Measurements from ENCODE around the gene PIGZ. TPM values are rescaled to one million over a fixed set of nuclear protein-coding genes. Genes with fewer than 3 reads are reported as not detected.

PIGZ gene
- total and polyA plus RNA-seq, 4 donors, result 1.4 to 5.5 (median 2.2) TPM

DNA sequence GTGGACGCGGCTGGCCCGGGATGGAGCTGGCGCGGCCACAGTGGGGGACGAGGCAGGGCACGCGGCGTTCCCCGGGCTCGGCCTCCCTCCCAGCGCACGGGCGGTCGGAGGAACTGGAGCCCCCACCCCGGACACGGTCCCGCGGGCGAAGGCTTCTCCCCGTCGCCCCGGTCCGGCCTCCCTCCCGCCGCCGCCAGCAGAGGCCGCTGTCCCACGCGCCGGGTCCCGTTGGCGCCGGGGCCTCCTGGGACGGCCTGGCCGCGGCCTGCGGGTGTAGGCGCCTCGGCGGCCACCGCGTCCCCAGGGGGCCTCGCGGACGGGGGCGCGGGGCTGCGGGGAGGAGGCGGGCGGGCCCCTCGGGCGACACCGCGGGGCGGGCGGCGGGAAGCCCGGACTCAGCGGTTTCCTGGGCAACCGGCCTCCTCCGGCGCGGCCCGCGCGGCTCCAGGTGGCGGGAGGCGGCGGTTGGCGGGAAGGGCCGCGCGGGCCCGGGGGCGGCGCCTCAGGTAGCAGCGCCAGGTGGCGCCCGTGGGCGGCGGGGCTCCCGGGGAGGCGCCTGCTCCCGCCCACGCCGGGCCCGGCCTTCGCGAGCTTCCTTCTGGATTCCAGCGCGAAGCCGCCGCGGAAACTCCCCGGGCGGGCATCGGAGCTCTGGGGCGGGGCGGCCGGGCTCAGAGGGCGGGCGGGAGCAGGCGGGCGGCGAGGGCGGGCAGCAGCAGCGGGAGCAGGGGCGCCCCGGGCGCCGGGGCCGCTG, 34.2 kb upstream of the PIGZ start:
- WGBS, 2 donors, result 0 to 1% methylated on average over 56 to 113 of the region's 113 CpGs
- peaks cover 0 to 12% (median 6%) of the 10 kb centered on the region in 5 donors for H3K4me1 ChIP-seq (ENCODE audit: control insufficient read depth in 5 of 5, insufficient read depth in 5 of 5, low read length in 5 of 5)
- no peaks in the 10 kb centered on the region for H3K36me3 ChIP-seq (ENCODE audit: control insufficient read depth in 4 of 4, insufficient read depth in 4 of 4, low read length in 4 of 4)
- H3K4me3 ChIP-seq, result peak overlapping the region; percentile 40
- H3K9ac ChIP-seq (ENCODE audit: insufficient read depth in 1 of 2, low read length in 2 of 2), result peak overlapping the region in 1 of 2 donors; percentile 11
- peak; percentile 78 to 84 (median 81) for DNase-seq
- H3K27me3 ChIP-seq (ENCODE audit: control insufficient read depth in 3 of 3, insufficient read depth in 3 of 3, low read length in 2 of 3), result no peaks in the 10 kb centered on the region
- TF ChIP-seq, protein P1, sequence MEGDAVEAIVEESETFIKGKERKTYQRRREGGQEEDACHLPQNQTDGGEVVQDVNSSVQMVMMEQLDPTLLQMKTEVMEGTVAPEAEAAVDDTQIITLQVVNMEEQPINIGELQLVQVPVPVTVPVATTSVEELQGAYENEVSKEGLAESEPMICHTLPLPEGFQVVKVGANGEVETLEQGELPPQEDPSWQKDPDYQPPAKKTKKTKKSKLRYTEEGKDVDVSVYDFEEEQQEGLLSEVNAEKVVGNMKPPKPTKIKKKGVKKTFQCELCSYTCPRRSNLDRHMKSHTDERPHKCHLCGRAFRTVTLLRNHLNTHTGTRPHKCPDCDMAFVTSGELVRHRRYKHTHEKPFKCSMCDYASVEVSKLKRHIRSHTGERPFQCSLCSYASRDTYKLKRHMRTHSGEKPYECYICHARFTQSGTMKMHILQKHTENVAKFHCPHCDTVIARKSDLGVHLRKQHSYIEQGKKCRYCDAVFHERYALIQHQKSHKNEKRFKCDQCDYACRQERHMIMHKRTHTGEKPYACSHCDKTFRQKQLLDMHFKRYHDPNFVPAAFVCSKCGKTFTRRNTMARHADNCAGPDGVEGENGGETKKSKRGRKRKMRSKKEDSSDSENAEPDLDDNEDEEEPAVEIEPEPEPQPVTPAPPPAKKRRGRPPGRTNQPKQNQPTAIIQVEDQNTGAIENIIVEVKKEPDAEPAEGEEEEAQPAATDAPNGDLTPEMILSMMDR (IDR thresholded peaks at IDR 0.05; ENCODE audit: control extremely low read depth, extremely low read depth), result peak; percentile 73
- H3K9me3 ChIP-seq (ENCODE audit: control insufficient read depth in 4 of 4, insufficient read depth in 3 of 4, low read length in 3 of 4), result no peaks in the 10 kb centered on the region
- H3K27ac ChIP-seq (ENCODE audit: low read depth in 1 of 2, low read length in 1 of 2), result peak overlapping the region in 1 of 2 donors; percentile 76
- ATAC-seq (ENCODE audit: insufficient read depth, low FRiP score), result peak; percentile 81

DNA sequence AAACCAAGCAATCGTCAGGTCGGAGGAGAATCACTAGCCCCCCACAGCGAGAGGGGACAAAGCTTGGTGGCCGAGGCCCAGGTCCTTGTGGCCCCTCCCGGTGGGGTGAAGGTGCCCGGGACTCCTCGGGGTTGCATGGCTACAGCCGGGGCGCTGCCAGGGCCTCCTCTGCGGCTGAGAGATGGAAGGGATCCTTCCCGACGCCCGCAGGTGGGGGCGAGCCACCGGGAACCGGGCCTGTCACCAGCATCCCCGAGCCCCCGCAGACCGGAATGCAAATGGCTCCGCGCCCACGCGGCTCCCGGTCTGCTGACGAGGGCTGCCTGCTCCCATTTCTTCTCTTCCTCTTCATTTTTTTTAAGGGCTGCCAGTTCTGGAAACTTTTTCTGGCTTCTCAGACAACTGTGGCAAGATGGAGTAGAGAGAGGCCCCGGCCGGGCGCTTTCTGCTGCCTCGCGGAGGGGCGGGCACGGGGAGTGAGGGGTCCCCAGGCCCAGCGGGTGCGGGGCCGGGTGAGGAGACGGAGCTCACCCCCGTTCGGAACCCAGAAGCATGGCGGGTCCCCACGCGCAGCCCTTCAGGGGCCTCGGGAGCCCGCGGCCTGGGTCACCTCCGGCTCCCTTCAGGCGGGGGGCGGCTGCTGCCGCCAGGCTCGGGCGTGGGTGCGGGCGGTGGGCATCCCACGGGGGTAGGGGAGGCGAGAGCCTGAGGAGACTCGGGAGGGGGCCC, 33.5 kb upstream of the PIGZ start:
- H3K27ac ChIP-seq (ENCODE audit: low read depth in 1 of 2, low read length in 1 of 2), result peak overlapping the region in 1 of 2 donors; percentile 76
- no peaks in the 10 kb centered on the region for H3K36me3 ChIP-seq (ENCODE audit: control insufficient read depth in 4 of 4, insufficient read depth in 4 of 4, low read length in 4 of 4)
- H3K4me1 ChIP-seq (ENCODE audit: control insufficient read depth in 5 of 5, insufficient read depth in 5 of 5, low read length in 5 of 5), result peaks cover 0 to 12% (median 6%) of the 10 kb centered on the region in 5 donors
- H3K4me3 ChIP-seq, result peak overlapping the region; percentile 37
- ATAC-seq (ENCODE audit: insufficient read depth, low FRiP score) (peak; percentile 38), DNase-seq (peak; percentile 41 to 54 (median 47))
- WGBS, 2 donors, result 21 to 32% methylated on average over 52 to 55 of the region's 55 CpGs
- peak overlapping the region in 1 of 2 donors; percentile 11 for H3K9ac ChIP-seq (ENCODE audit: insufficient read depth in 1 of 2, low read length in 2 of 2)
- no peaks in the 10 kb centered on the region for H3K27me3 ChIP-seq (ENCODE audit: control insufficient read depth in 3 of 3, insufficient read depth in 3 of 3, low read length in 2 of 3)
- H3K9me3 ChIP-seq (ENCODE audit: control insufficient read depth in 4 of 4, insufficient read depth in 3 of 4, low read length in 3 of 4), result no peaks in the 10 kb centered on the region
- TF ChIP-seq, protein P1 (IDR thresholded peaks at IDR 0.05; ENCODE audit: control extremely low read depth, extremely low read depth), result no peak

DNA sequence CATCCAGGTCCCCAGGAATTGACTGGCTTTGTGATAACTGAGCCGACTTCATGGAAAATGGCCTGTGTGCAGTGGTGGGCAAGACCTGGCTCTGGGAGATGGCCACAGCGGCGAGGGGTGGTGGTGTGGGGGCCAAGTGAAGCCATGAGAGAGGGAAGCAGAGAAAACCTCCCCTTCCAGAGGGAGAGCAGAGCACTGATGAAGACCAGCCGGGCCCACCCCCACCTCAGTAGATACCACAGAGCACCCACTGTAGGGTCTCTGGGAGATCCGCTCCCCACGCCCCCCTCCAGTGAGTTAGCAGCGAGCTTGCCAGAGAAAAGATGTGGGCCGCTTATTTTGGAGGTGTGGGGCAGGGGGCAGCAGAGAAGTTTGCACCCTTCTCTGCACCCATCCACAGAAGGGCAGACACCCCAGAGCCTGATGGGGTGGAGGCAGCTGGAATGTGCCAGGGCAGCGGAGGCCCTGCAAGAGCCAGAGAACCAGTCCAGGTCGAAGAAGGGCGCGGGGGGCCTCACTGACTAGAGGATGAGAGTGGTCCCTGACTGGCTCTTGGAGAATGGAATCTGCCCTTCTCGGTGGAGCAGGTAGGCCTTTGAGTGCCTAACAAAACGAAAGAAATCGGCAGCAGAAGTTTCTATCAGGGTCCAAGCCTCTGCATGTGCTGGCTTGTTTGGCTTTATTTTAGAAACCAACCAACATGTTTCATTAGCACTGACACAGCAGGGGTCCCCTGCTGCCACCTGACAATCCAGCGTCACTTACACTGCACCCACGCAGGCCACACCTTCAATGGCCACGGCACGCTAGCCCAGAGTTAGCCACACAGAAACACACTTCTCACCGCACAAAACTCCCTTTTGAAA, 32.7 kb upstream of the PIGZ start:
- H3K9me3 ChIP-seq (ENCODE audit: control insufficient read depth in 4 of 4, insufficient read depth in 3 of 4, low read length in 3 of 4), result no peaks in the 10 kb centered on the region
- no peak overlapping the region for H3K4me3 ChIP-seq
- H3K9ac ChIP-seq (ENCODE audit: insufficient read depth in 1 of 2, low read length in 2 of 2), result no peak overlapping the region
- no peaks in the 10 kb centered on the region for H3K27me3 ChIP-seq (ENCODE audit: control insufficient read depth in 3 of 3, insufficient read depth in 3 of 3, low read length in 2 of 3)
- no peak overlapping the region for H3K27ac ChIP-seq (ENCODE audit: low read depth in 1 of 2, low read length in 1 of 2)
- H3K4me1 ChIP-seq (ENCODE audit: control insufficient read depth in 5 of 5, insufficient read depth in 5 of 5, low read length in 5 of 5), result peaks cover 0 to 12% (median 6%) of the 10 kb centered on the region in 5 donors
- H3K36me3 ChIP-seq (ENCODE audit: control insufficient read depth in 4 of 4, insufficient read depth in 4 of 4, low read length in 4 of 4), result no peaks in the 10 kb centered on the region
- TF ChIP-seq, protein P1 (IDR thresholded peaks at IDR 0.05; ENCODE audit: control extremely low read depth, extremely low read depth), result no peak
- 94 to 95% methylated on average over 20 of the region's 20 CpGs for WGBS, 2 donors
- ATAC-seq (ENCODE audit: insufficient read depth, low FRiP score) (no peak), DNase-seq (no peak)

Data from lung (tissue), 12 donors.